Epithelial cell of proximal tubule (primary cell): ENCODE data around the gene OTUD5. TPM values are rescaled to one million over a fixed set of nuclear protein-coding genes. Genes with fewer than 3 reads are reported as not detected.

Experiments used
- DNase-seq: peaks from one replicate; pipeline ENCODE4 v3.0.0-alpha.2; 2011; ENCODE audit warnings: low read depth
- H3K4me3 ChIP-seq: 2 replicates; pipeline ENCODE4 v1.5.1; 2011; ENCODE audit warnings: low read depth, mild to moderate bottlenecking, low read length
- CTCF ChIP-seq: conservative IDR thresholded peaks from 2 replicates; pipeline ENCODE4 v1.5.1; 2012; ENCODE audit warnings: low read depth, mild to moderate bottlenecking, low read length
- total RNA-seq: library from RNA; depleted of rRNA; stranded (reverse); fragments of >200 nt; gene quantifications from 2 replicates; pipeline ENCODE4 v1.2.3, GENCODE V29; 2015

The OTUD5 gene
- total RNA-seq, 1 donor from 2014 or later: 44.2 TPM

DNA sequence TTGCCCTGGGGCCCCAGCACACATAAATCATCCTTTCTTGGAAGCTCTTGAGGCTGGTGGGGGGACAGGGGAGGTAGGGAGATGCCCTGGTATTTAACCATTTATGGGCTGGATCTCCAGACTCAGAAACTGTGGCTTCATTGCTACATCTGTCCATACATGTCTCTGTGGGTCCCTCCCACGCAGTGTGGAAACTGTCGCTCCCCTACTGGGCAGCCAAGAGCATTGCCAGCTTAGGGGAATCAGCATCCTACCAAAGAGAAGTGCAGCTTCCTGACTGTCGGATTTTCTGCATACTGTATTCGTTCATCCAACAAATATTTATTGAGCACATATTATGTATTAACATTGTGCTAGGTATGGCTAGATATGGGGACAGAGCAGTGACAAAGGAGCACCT lies 41.0 kb upstream of the OTUD5 start:
- no peak overlapping the region for H3K4me3 ChIP-seq
- DNase-seq: no peak
- TF ChIP-seq CTCF: no peak

DNA sequence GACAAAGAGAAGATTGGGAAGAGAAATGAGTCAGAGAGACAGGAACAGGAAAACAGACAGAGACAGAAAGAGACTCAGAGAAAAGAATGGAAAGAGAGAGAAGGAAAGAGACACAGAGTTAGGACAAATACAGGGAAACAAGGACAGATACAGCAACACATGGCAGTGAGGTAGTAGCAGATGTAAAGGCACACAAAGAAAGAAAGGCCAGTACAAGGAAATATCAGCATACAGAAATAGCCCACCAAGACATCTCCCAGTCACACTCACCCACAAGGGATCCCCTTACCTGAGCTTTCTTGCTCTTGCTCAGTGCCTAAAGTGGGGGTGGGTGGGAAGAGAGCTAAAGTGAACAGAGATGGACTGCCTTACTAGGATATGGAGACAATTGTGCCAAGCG lies 40.5 kb upstream of the OTUD5 start:
- H3K4me3 ChIP-seq: no peak overlapping the region
- no peak for TF ChIP-seq CTCF

GRCh38 chrX:48997455-48997854 lies 40.0 kb upstream of the OTUD5 start:
- no peak for TF ChIP-seq CTCF
- no peak for DNase-seq
- no peak overlapping the region for H3K4me3 ChIP-seq

More for the DNA sequence above, 40.5 kb upstream of the OTUD5 start:
- no peak for DNase-seq

DNA sequence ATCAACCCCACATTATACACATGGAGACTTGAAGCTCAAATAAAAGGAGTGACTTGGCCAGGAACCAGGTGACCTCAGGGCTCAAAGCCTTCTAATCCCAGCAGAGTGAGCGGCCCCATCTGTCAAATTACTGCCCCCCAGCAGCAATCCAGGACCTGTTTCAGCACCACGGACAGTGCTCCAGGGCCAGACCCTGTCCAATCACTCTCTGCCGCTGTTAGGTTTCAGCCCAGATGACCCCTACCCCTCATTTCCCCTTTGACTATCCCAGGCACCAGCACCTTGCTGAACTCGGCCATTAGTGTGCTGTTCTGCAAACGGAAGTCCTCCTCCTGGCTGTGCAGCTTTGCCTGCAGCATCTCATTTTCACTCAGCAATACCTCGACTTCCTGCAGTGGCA lies 39.6 kb upstream of the OTUD5 start:
- TF ChIP-seq CTCF: no peak
- H3K4me3 ChIP-seq: no peak overlapping the region
- DNase-seq: no peak

- TF ChIP-seq CTCF: no peak
- no peak for DNase-seq
- no peak overlapping the region for H3K4me3 ChIP-seq
Observed at GRCh38 chrX:48992341-48992740, 34.9 kb upstream of the OTUD5 start.

GRCh38 chrX:48989483-48989882 lies 32.1 kb upstream of the OTUD5 start:
- no peak overlapping the region for H3K4me3 ChIP-seq
- DNase-seq: no peak
- TF ChIP-seq CTCF: no peak

GRCh38 chrX:48983896-48984295 lies 26.5 kb upstream of the OTUD5 start:
- no peak overlapping the region for H3K4me3 ChIP-seq
- DNase-seq: no peak
- TF ChIP-seq CTCF: no peak
